WTC11 (cell line): ENCODE data around the gene FANK1. TPM values are rescaled to one million over a fixed set of nuclear protein-coding genes. Genes with fewer than 3 reads are reported as not detected.

Source experiments
- ATAC-seq: fragments of 200-7000 bp; cut with Tn5 transposase; 2 replicates; pipeline ENCODE4 v1.10.0; 2021; ENCODE audit warnings: mild to moderate bottlenecking, moderate library complexity
- CTCF ChIA-PET: fragments of 300-600 bp; sonication (Branson Sonifier 250); formaldehyde crosslinking; loops from one replicate; lab custom pipeline; 2021; ENCODE audit warnings: antibody characterized with exemption; lab: Charles Lee
- POLR2A ChIA-PET: fragments of 350-600 bp; sonication (Branson Sonifier 250); formaldehyde crosslinking; loops from one replicate; lab custom pipeline; 2021; ENCODE audit warnings: antibody characterized with exemption; lab: Charles Lee
- DNase-seq: peaks from one replicate; pipeline ENCODE4 v3.0.0; 2021; ENCODE audit warnings: low spot score
- H3K27ac Mint-ChIP-seq: 2 replicates; pipeline ENCODE4 v1.8.0; 2021; ENCODE audit warnings: mixed read lengths
- H3K27me3 Mint-ChIP-seq: 2 replicates; pipeline ENCODE4 v1.8.0; 2021; ENCODE audit warnings: low read depth, mild to moderate bottlenecking, moderate library complexity, mixed read lengths
- H3K36me3 Mint-ChIP-seq: 2 replicates; pipeline ENCODE4 v1.8.0; 2021; ENCODE audit warnings: mixed read lengths
- H3K4me1 Mint-ChIP-seq: 2 replicates; pipeline ENCODE4 v1.8.0; 2022; ENCODE audit warnings: mixed read lengths
- H3K4me3 Mint-ChIP-seq: 2 replicates; pipeline ENCODE4 v1.8.0; 2021; ENCODE audit warnings: mild to moderate bottlenecking, moderate library complexity, mixed read lengths
- H3K9me3 Mint-ChIP-seq: 2 replicates; pipeline ENCODE4 v1.8.0; 2021; ENCODE audit warnings: mixed read lengths
- AR ChIP-seq: fragments of 250-450 bp; sonication (Bioruptor Pico); IDR thresholded peaks from 2 replicates; pipeline ENCODE4 v1.9.0; 2021; ENCODE audit warnings: mild to moderate bottlenecking
- ATF1 ChIP-seq: sonication (generic); formaldehyde crosslinking; IDR thresholded peaks from 2 replicates; pipeline ENCODE4 v1.8.1; 2023; ENCODE audit warnings: mild to moderate bottlenecking, moderate library complexity, missing genetic modification reagents
- ETV6 ChIP-seq: sonication (generic); formaldehyde crosslinking; IDR thresholded peaks from 2 replicates; pipeline ENCODE4 v1.8.1; 2022; ENCODE audit warnings: mild to moderate bottlenecking, missing genetic modification reagents
- GRHL2 ChIP-seq: fragments of 250-450 bp; sonication (Bioruptor Pico); IDR thresholded peaks from 2 replicates; pipeline ENCODE4 v1.8.0; 2022; ENCODE audit warnings: mild to moderate bottlenecking, moderate library complexity; ENCODE audit not compliant: insufficient replicate concordance, severe bottlenecking
- IRF1 ChIP-seq: sonication (generic); formaldehyde crosslinking; IDR thresholded peaks from 2 replicates; pipeline ENCODE4 v1.8.0; 2023; ENCODE audit warnings: missing genetic modification reagents
- MLX ChIP-seq: sonication (generic); formaldehyde crosslinking; IDR thresholded peaks from 2 replicates; pipeline ENCODE4 v1.8.1; 2023; ENCODE audit warnings: mild to moderate bottlenecking, missing genetic modification reagents, moderate library complexity
- MXD4 ChIP-seq: fragments of 250-450 bp; sonication (Bioruptor Pico); IDR thresholded peaks from 2 replicates; pipeline ENCODE4 v1.8.0; 2021; ENCODE audit warnings: mild to moderate bottlenecking, moderate library complexity, borderline replicate concordance
- NFATC4 ChIP-seq: fragments of 250-450 bp; sonication (Bioruptor Pico); IDR thresholded peaks from 2 replicates; pipeline ENCODE4 v1.9.0; 2021; ENCODE audit warnings: mild to moderate bottlenecking
- NFYB ChIP-seq: sonication (generic); formaldehyde crosslinking; conservative IDR thresholded peaks from 2 replicates; pipeline ENCODE4 v1.8.0; 2022; ENCODE audit warnings: low read depth, missing genetic modification reagents
- SMAD4 ChIP-seq: sonication (generic); formaldehyde crosslinking; IDR thresholded peaks from 2 replicates; pipeline ENCODE4 v1.8.0; 2022; ENCODE audit warnings: mild to moderate bottlenecking, missing genetic modification reagents
- USF2 ChIP-seq: sonication (generic); formaldehyde crosslinking; IDR thresholded peaks from 2 replicates; pipeline ENCODE4 v1.8.1; 2023; ENCODE audit warnings: mild to moderate bottlenecking, missing genetic modification reagents, moderate library complexity
- ZNF121 ChIP-seq: sonication (generic); formaldehyde crosslinking; IDR thresholded peaks from 2 replicates; pipeline ENCODE4 v1.8.0; 2023; ENCODE audit warnings: missing genetic modification reagents
- ZNF138 ChIP-seq: sonication (generic); formaldehyde crosslinking; conservative IDR thresholded peaks from 2 replicates; pipeline ENCODE4 v1.8.1; 2022; ENCODE audit warnings: mild to moderate bottlenecking, moderate library complexity, missing genetic modification reagents
- ZNF396 ChIP-seq: fragments of 250-450 bp; sonication (Bioruptor Pico); IDR thresholded peaks from 2 replicates; pipeline ENCODE4 v1.8.0; 2021; ENCODE audit warnings: mild to moderate bottlenecking, moderate library complexity, borderline replicate concordance
- total RNA-seq: library from RNA; stranded (reverse); gene quantifications from 3 replicates; pipeline ENCODE4 v1.2.3, GENCODE V29; 2021
- TF ChIP-seq, protein P1 (sequence below): fragments of 250-450 bp; sonication (Bioruptor Pico); conservative IDR thresholded peaks from 2 replicates; pipeline ENCODE4 v1.9.0; 2021; ENCODE audit warnings: mild to moderate bottlenecking
- TF ChIP-seq, protein P2 (sequence below): sonication (generic); formaldehyde crosslinking; IDR thresholded peaks from 2 replicates; pipeline ENCODE4 v1.8.1; 2023; ENCODE audit warnings: mild to moderate bottlenecking, missing genetic modification reagents
- TF ChIP-seq, protein P3 (sequence below): sonication (generic); formaldehyde crosslinking; IDR thresholded peaks from 2 replicates; pipeline ENCODE4 v1.8.1; 2022; ENCODE audit warnings: missing genetic modification reagents, borderline replicate concordance
- TF ChIP-seq, protein P4 (sequence below): sonication (generic); formaldehyde crosslinking; IDR thresholded peaks from 2 replicates; pipeline ENCODE4 v1.8.1; 2022; ENCODE audit warnings: low read depth, mild to moderate bottlenecking, moderate library complexity, missing genetic modification reagents, borderline replicate concordance
- TF ChIP-seq, protein P5 (sequence below): sonication (generic); formaldehyde crosslinking; conservative IDR thresholded peaks from 2 replicates; pipeline ENCODE4 v1.8.1; 2022; ENCODE audit warnings: mild to moderate bottlenecking, missing genetic modification reagents

Gene FANK1
- total RNA-seq, 1 experiment from 2014 or later = 3.4 TPM

GRCh38 chr10:125997586-125997985 lies 101.2 kb downstream of the FANK1 start (continued):
- TF ChIP-seq MLX (no peak), SMAD4 (no peak), ETV6 (CRISPR knock-in tag) (no peak), ZNF121 (CRISPR knock-in tag) (no peak), MXD4 (CRISPR knock-in tag) (no peak)
- TF ChIP-seq, protein P1, sequence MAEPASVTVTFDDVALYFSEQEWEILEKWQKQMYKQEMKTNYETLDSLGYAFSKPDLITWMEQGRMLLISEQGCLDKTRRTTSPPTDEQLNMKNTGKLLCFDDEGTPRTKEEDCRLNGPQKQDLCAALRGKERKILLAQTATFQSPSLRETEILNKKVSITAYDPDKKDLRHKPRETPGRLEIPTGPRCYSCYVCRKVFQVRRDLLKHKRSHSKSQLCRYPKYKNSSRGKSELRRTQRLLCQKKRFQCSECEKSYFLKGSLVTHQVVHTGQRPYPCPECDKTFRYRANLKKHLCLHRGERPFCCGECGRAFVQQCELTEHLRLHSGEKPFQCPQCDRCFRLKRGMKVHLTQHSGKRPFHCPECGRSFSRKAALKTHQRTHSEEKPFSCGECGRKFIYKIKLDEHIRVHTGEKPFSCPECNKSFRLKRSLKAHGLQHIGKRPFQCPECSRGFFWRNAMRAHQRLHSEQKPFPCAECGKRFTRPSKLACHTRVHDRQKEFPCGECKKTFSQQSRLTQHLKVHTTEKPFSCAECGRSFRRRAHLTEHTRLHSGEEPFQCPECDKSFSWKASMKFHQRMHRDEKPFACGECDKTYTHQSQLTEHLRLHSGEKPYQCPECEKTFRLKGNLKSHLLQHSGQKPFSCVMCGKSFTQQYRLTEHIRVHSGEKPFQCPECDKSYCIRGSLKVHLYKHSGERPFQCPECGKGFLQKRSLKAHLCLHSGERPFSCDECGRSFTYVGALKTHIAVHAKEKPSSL (CRISPR knock-in tag) = no peak
- TF ChIP-seq, protein P2, sequence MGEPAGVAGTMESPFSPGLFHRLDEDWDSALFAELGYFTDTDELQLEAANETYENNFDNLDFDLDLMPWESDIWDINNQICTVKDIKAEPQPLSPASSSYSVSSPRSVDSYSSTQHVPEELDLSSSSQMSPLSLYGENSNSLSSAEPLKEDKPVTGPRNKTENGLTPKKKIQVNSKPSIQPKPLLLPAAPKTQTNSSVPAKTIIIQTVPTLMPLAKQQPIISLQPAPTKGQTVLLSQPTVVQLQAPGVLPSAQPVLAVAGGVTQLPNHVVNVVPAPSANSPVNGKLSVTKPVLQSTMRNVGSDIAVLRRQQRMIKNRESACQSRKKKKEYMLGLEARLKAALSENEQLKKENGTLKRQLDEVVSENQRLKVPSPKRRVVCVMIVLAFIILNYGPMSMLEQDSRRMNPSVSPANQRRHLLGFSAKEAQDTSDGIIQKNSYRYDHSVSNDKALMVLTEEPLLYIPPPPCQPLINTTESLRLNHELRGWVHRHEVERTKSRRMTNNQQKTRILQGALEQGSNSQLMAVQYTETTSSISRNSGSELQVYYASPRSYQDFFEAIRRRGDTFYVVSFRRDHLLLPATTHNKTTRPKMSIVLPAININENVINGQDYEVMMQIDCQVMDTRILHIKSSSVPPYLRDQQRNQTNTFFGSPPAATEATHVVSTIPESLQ (CRISPR knock-in tag) = no peak

DNA sequence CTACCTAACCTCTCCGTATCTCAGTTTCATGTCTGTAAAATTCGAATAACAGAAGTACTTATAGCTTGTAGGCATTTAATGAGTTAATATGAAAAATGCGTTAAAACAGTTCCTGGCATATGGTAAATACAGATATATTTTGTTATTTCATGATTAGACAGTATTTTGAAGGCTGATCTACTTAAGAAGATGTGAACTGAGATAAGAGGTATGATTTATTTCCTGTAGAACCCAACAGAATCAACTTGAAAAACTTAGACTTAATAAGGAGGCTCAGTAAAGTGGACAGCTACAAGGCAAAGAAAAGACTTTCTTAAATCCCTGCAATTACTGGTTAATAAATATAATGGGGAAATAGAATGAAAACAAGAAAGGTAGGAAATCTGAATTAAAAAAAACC lies 103.3 kb downstream of the FANK1 start:
- H3K27me3 Mint-ChIP-seq = no peaks in the 10 kb centered on the region
- ChIA-PET POLR2A (no interaction called here), CTCF (interaction anchor here (1.0 kb wide), 1 partner anchor 17 kb away, joined by 3 read pairs; no protein-coding TSS in a partner anchor)
- DNase-seq (no peak), ATAC-seq (no peak)
- no peaks in the 10 kb centered on the region for H3K36me3 Mint-ChIP-seq
- no peaks in the 10 kb centered on the region for H3K9me3 Mint-ChIP-seq
- H3K27ac Mint-ChIP-seq = no peak overlapping the region
- peaks cover 8% of the 10 kb centered on the region for H3K4me1 Mint-ChIP-seq
- H3K4me3 Mint-ChIP-seq = no peak overlapping the region
- TF ChIP-seq ETV6 (CRISPR knock-in tag) = no peak
- TF ChIP-seq USF2 = no peak
- no peak for TF ChIP-seq MXD4 (CRISPR knock-in tag)
- TF ChIP-seq ATF1 (CRISPR knock-in tag) = no peak
- no peak for TF ChIP-seq NFYB
- TF ChIP-seq ZNF396 (CRISPR knock-in tag) = no peak
- no peak for TF ChIP-seq ZNF138 (CRISPR knock-in tag)
- no peak for TF ChIP-seq IRF1 (CRISPR knock-in tag)
- TF ChIP-seq NFATC4 (CRISPR knock-in tag) = no peak
- no peak for TF ChIP-seq GRHL2 (CRISPR knock-in tag)
- TF ChIP-seq, protein P3, sequence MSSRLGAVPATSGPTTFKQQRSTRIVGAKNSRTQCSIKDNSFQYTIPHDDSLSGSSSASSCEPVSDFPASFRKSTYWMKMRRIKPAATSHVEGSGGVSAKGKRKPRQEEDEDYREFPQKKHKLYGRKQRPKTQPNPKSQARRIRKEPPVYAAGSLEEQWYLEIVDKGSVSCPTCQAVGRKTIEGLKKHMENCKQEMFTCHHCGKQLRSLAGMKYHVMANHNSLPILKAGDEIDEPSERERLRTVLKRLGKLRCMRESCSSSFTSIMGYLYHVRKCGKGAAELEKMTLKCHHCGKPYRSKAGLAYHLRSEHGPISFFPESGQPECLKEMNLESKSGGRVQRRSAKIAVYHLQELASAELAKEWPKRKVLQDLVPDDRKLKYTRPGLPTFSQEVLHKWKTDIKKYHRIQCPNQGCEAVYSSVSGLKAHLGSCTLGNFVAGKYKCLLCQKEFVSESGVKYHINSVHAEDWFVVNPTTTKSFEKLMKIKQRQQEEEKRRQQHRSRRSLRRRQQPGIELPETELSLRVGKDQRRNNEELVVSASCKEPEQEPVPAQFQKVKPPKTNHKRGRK (CRISPR knock-in tag) = no peak
- TF ChIP-seq AR (CRISPR knock-in tag) = no peak
- TF ChIP-seq, protein P4, sequence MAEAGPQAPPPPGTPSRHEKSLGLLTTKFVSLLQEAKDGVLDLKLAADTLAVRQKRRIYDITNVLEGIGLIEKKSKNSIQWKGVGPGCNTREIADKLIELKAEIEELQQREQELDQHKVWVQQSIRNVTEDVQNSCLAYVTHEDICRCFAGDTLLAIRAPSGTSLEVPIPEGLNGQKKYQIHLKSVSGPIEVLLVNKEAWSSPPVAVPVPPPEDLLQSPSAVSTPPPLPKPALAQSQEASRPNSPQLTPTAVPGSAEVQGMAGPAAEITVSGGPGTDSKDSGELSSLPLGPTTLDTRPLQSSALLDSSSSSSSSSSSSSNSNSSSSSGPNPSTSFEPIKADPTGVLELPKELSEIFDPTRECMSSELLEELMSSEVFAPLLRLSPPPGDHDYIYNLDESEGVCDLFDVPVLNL (CRISPR knock-in tag) = no peak
- TF ChIP-seq, protein P5, sequence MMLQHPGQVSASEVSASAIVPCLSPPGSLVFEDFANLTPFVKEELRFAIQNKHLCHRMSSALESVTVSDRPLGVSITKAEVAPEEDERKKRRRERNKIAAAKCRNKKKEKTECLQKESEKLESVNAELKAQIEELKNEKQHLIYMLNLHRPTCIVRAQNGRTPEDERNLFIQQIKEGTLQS (CRISPR knock-in tag) = no peak
